ENCODE results near the gene ARHGAP44.

DNA sequence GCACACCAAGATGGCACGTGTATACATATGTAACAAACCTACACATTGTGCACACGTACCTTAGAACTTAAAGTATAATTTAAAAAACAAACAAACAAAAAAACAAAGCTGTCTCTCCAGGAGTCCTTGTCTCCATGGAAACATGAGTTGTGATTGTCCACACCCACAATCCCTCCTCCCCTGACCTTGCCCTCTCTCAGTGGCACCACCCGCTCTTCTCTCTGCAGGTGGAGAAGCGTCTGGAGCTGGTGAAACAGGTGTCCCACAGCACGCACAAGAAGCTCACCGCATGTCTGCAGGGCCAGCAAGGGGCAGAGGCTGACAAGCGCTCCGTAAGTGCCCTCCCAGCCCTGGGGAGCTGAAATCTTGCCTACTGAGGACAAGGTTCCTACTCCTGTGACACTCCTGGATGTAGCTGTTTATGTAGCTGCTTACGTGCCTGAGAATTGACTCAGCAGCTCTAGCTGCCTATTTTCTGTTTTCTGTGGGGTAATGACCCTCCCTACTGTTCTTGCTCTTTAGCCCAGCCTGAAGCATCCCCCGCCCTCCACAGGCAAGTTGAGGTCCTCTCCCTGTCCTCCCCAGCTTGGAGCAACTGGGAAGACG lies 107.0 kb downstream of the ARHGAP44 start:
- TF ChIP-seq POLR2AphosphoS5 (IDR thresholded peaks at IDR 0.05; ENCODE audit: low read depth): no peak
- TF ChIP-seq SPI1 (IDR thresholded peaks at IDR 0.05; ENCODE audit: borderline replicate concordance, low read depth): no peak
